ENCODE measurements around the gene AVPR2. TPM values are rescaled to one million over a fixed set of nuclear protein-coding genes. Genes with fewer than 3 reads are reported as not detected.

Gene AVPR2
- total RNA-seq, 1 experiment from 2014 or later = 0.26 TPM

- in situ Hi-C loops (cut with HindIII; ENCODE audit: low pct_unique_long_range_greater_than_20kb, low sequenced_read_pairs) = no loop called here
- DNase-seq (ENCODE audit: low read depth, low spot score) = no peak
Observed at GRCh38 chrX:153881281-153881680, 23.2 kb upstream of the AVPR2 start.

DNA sequence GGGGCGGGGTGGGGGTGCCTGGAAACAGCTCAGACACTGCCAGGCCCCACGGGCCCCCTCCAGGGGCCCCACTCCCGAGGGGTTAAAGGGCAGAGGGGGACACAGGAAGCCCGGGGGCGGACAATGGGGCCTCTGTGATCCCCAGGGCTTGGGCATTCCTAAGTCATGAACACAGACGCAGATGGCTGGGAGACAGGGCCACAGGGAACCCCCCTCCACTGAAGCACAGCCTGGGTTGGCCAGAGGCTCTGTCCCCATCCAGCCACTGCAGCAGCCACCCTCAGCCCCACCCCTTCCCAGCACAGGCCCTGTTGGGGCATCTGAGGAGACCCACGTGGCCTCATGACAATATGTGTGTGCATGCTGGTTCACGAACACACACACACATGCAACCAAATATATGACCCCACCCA is 22.4 kb upstream of the AVPR2 start:
- DNase-seq (ENCODE audit: low read depth, low spot score) = no peak
- in situ Hi-C loops (cut with HindIII; ENCODE audit: low pct_unique_long_range_greater_than_20kb, low sequenced_read_pairs) = no loop called here

- DNase-seq (ENCODE audit: low read depth, low spot score) = no peak
- in situ Hi-C loops (cut with HindIII; ENCODE audit: low pct_unique_long_range_greater_than_20kb, low sequenced_read_pairs) = no loop called here
Observed at GRCh38 chrX:153882557-153882956, 21.9 kb upstream of the AVPR2 start.

DNA sequence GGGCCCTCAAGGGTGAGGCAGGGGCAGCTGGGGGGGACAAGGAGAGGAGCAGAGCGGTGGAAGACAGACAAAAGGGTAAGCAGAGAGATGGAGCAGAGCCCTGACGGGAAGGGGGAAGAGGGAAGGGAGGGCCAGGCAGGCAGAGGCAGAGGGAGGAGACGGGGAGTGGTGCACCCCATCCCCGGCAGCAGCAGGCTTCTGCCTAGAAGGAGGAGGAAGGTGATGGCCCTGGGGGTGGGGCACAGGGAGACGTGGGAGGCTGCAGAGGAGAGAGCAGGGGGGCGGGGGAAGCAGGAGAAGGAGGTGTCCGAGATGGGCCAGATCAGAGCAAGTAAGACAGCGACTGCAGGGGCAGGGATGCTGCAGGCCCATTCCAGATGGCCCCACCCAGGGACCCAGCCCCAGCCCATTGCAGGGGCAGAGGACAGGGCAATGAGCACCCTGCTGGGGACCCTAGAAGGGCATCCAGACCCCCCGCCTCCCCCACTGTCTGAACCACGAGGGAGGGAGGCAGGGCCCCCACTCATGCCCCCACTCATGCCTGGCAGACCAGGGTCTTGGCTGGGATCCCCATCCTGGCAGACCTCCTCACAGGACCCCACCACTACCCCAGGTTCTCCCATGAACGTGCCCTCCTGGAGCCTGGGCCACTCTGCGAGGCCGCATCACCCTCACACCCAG is 21.2 kb upstream of the AVPR2 start:
- in situ Hi-C loops (cut with HindIII; ENCODE audit: low pct_unique_long_range_greater_than_20kb, low sequenced_read_pairs) = no loop called here
- no peak for DNase-seq (ENCODE audit: low read depth, low spot score)

DNA sequence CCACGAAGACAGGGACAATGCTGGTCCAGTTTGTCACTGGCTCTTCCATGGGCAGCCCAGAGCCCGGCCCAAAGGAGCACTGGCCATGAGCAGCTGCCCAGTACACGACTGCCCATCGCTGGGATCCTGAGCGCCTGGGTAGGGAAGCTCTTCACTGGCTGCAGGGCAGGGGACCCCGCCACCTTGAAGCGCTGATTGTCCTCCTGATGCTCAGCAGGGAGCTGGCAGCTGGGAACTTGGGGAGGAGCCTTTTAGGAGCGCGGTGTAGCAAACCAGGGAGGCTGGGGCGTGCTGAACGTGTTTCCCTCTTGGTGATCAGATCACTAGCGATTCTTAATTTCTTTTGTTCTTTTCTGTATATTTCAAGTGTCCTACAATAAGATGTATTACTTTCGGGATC is 20.3 kb upstream of the AVPR2 start:
- in situ Hi-C loops (cut with HindIII; ENCODE audit: low pct_unique_long_range_greater_than_20kb, low sequenced_read_pairs) = no loop called here
- no peak for DNase-seq (ENCODE audit: low read depth, low spot score)

- in situ Hi-C loops (cut with HindIII; ENCODE audit: low pct_unique_long_range_greater_than_20kb, low sequenced_read_pairs) = no loop called here
- no peak for DNase-seq (ENCODE audit: low read depth, low spot score)
Observed at GRCh38 chrX:153884590-153884989, 19.9 kb upstream of the AVPR2 start.

DNA sequence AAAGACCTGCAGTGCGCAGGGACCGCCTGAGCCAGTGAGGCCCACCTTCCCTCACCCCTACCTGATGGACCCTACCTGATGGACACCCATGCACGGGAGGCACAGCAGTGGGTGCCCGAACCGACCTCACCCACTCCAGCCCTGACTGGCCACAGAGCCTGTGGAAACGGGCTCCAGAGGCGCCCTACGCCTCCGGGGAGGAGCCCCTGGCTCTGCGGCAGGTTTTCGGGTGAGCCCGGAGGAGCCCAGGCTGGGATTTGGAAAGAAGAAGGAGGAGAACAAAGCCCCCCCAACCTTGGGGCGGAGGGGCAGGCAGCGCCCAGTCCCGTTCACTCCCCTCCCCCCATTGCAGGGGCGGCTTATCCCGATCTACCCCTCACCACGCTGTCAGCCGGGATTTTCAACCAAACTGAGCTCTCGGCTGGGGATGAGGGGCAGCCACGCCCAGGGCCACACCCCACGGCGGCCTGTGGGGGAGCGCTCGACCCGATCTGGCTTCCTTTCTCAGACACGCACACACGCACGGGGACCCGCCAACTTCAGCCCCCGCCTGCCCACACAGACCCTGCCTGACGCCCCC is 19.2 kb upstream of the AVPR2 start:
- DNase-seq (ENCODE audit: low read depth, low spot score) = no peak
- in situ Hi-C loops (cut with HindIII; ENCODE audit: low pct_unique_long_range_greater_than_20kb, low sequenced_read_pairs) = no loop called here

DNA sequence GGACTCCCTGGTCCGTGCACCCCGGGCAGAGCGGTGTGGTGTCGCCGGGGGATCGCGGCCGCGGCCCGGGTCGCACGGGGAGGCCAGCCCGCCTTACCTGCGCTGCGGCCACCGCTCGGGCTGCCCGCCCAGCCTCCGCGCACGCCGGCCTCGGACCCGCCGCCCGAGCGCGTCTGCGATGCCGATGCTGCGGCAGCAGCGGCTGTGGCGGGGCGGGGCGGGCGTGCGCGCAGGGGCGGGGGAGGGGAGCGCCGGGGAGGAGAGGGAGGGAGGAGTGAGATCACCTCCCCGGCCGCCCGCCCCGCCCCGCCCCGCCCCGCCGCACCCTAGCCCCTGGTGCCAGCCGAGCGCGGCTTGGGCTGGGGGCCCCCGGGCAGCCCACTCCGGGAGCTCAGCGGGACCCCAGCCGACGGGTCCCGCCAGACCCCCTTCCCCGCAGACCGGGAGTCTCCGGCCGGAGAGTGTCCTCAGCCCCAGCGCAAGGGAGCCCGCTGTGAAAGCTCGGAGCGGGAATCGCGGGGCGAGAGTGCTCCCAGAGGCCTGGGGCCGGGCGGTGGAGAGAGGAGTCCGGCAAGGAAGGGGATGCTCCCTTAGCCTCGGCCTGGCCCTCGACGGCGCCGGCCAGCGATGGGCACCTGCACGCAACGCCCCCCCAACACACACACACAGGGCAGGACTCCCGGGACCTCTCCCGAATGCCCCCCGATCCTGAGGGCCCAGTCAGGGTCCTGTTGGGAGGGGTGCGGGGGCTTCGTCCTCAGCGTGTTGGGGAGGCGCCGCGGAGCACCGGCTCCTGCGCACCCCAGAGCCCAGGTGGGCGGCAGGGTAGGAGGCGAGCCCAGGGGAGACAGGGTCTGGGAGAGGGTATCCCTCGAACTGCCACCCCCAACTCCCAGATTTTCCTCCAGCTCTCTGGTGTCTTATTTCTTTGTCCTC is 18.2 kb upstream of the AVPR2 start, which contains the start of gene L1CAM:
Gene L1CAM (minus strand): TSS at position 206 of the 936 bp plus-strand sequence. CDS start 10,337 bp downstream, outside the sequence.
- in situ Hi-C loops (cut with HindIII; ENCODE audit: low pct_unique_long_range_greater_than_20kb, low sequenced_read_pairs) = no loop called here
- peak; percentile 22 for DNase-seq (ENCODE audit: low read depth, low spot score)

DNA sequence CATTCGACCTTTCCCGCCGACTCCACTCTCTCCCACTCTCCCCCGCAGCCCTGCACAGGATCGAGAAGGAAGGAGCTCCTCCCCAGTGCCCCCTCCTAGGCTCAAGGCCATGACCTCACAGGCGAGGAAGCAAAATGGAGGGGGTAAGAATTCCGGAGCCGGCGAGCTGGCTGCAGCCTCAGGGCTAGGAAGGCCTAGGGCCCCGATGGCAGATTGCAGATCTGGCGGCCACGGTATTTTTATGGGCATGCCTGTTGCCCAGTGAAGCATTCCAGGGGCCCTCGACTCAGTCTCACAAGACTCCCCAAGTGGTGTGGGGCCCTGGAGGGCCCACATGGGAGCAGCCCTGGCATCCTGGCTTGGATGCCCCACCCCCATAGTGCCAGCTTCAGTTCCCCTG is 17.6 kb upstream of the AVPR2 start:
- no peak for DNase-seq (ENCODE audit: low read depth, low spot score)
- in situ Hi-C loops (cut with HindIII; ENCODE audit: low pct_unique_long_range_greater_than_20kb, low sequenced_read_pairs) = no loop called here

- no peak for DNase-seq (ENCODE audit: low read depth, low spot score)
- in situ Hi-C loops (cut with HindIII; ENCODE audit: low pct_unique_long_range_greater_than_20kb, low sequenced_read_pairs) = no loop called here
Observed at GRCh38 chrX:153887385-153887784, 17.1 kb upstream of the AVPR2 start.

DNA sequence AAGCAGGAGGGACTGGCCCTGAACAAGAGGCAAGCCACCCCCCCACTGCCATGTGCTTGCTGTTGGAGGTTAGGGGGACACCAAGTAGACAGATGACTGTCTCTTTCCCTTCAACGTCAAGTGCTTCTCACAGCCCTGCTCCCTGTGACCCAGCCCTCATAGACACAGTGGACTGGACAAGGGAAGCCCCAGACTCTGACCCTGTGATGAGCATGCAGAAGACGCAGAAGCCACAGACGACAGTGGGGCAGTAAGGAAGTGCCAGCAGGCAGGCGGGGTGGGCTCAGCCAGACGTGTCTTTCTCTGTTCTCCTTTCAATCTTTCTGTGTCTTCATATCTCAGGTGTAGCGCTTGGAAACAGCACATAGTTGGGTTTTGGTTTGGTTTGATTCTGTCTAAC is 16.1 kb upstream of the AVPR2 start:
- no peak for DNase-seq (ENCODE audit: low read depth, low spot score)
- in situ Hi-C loops (cut with HindIII; ENCODE audit: low pct_unique_long_range_greater_than_20kb, low sequenced_read_pairs) = no loop called here

DNA sequence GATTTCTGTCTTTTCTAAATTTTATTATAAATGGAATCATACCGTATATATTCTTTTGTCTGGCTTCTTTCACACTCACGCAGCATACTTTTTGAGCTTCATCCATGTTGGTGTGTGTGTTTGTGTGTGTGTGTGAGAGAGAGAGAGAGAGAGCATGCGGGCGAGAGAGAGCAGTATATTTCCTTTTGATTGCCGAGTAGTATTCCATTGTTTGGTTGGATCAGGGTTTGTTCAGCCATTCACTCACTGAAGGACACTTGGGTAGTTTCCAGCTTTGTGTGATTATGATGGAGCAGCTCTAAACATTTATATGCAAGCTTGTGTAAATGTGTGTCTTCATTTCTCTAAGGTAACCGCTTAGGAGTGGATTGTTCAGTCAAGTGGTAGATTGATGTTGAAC is 15.3 kb upstream of the AVPR2 start:
- DNase-seq (ENCODE audit: low read depth, low spot score) = no peak
- in situ Hi-C loops (cut with HindIII; ENCODE audit: low pct_unique_long_range_greater_than_20kb, low sequenced_read_pairs) = no loop called here

- DNase-seq (ENCODE audit: low read depth, low spot score) = no peak
- in situ Hi-C loops (cut with HindIII; ENCODE audit: low pct_unique_long_range_greater_than_20kb, low sequenced_read_pairs) = no loop called here
Observed at GRCh38 chrX:153897899-153898298, 6.6 kb upstream of the AVPR2 start.

DNA sequence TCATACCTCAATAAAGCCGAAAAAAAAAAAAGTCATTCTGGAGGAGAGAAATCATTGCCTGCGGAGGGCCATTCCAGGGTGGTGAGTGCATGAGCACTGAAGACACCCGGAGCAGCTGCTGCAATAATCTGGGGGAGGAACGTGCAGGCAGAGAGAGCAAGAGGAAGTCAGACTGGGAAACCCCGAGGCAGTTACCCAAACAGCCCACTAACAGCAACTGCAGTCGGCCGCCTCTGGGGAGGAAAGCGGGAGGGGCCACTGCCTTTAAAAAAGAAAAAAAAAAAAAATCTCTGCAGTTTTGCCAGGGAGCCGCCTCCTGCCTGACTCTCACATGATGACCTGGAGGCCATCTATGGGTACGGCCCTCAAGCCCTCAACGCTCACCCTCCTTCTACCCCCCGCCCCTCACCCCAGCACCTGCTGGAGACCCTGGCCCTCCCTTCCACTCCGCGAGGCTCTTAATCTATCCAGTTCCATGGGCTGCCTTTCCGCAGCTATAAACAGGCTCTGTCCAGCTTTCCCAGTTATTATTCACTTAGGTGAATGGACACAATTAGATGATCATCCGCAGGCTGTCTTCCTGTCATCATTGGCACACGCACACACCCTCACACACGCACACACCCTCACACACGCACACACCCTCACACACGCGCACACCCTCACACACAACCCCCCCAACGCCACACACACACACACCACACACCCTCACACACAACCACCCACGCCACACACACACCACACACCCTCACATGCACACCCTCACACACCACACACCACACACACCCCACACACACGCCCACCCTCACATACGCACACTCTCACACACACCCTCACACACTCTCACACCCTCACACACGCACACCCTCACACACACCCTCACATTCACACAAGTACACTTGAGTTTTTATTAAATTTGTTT is 3.4 kb upstream of the AVPR2 start:
- DNase-seq (ENCODE audit: low read depth, low spot score) = peak; percentile 94

GRCh38 chrX:153901753-153902140 is 2.7 kb upstream of the AVPR2 start:
- in situ Hi-C loops (cut with HindIII; ENCODE audit: low pct_unique_long_range_greater_than_20kb, low sequenced_read_pairs) = no loop called here
- DNase-seq (ENCODE audit: low read depth, low spot score) = no peak

More for the DNA sequence above, 3.4 kb upstream of the AVPR2 start:
- in situ Hi-C loops (cut with HindIII; ENCODE audit: low pct_unique_long_range_greater_than_20kb, low sequenced_read_pairs) = no loop called here

DNA sequence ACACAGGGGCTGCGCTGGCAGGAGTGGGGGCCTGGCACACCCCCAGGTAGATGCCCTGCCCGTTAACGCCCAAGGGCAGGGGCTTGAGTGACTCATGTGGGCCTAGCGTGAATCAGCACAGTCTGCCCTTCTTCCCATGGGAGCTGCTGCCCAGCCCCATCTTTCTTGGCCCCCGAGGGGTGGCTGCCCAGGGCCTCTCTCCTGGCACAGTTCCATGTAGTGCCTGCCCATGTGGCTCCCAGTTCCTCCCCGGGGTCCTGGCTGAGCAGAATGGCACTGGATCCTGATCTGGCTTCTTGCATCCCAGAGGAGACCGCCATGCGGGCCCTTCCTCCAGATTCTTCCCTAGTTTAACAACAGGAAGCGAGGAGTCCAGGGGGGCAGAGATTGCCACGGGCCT is 2.1 kb upstream of the AVPR2 start:
- in situ Hi-C loops (cut with HindIII; ENCODE audit: low pct_unique_long_range_greater_than_20kb, low sequenced_read_pairs) = no loop called here
- DNase-seq (ENCODE audit: low read depth, low spot score) = no peak

GRCh38 chrX:153903238-153903980 is 1.1 kb upstream of the AVPR2 start:
- in situ Hi-C loops (cut with HindIII; ENCODE audit: low pct_unique_long_range_greater_than_20kb, low sequenced_read_pairs) = no loop called here
- DNase-seq (ENCODE audit: low read depth, low spot score) = no peak
